ENCODE results near the gene CHI3L1. TPM values are rescaled to one million over a fixed set of nuclear protein-coding genes. Genes with fewer than 3 reads are reported as not detected.

The CHI3L1 gene
- total RNA-seq, 2 experiments from 2014 or later = not detected

- Histone ChIP-seq H3K4me2 (ENCODE audit: low read length) (no peak overlapping the region), H3K4me3 (ENCODE audit: low read depth, low read length, poor library complexity, severe bottlenecking) (no peak overlapping the region), H3K9me3 (ENCODE audit: low read length) (no peaks in the 10 kb centered on the region), H3K36me3 (ENCODE audit: insufficient read depth, low read length) (no peaks in the 10 kb centered on the region), H4K20me1 (ENCODE audit: insufficient read depth, low read length) (no peaks in the 10 kb centered on the region), H2AFZ (ENCODE audit: low read length) (no peak overlapping the region), H3K79me2 (ENCODE audit: insufficient read depth, low read depth, low read length) (no peaks in the 10 kb centered on the region), H3K27ac (ENCODE audit: low read depth, low read length, poor library complexity, severe bottlenecking) (no peak overlapping the region), H3K9me2 (ENCODE audit: insufficient read depth, low read length) (no peaks in the 10 kb centered on the region), H3K4me1 (ENCODE audit: insufficient read depth, low read length, poor library complexity, severe bottlenecking) (no peaks in the 10 kb centered on the region)
- intact Hi-C loops (cut with micrococcal nuclease; ENCODE audit: unreplicated experiment) = no loop called here
- POLR2A ChIA-PET = no interaction called here
- no peak for TF ChIP-seq CTCF (conservative IDR thresholded peaks at IDR 0.05; ENCODE audit: low read length)
- no peak for TF ChIP-seq EZH2phosphoT487 (IDR thresholded peaks at IDR 0.05; ENCODE audit: borderline replicate concordance, low read depth, low read length)
- CTCF ChIA-PET (ENCODE audit: unreplicated experiment) = no interaction called here
- DNase-seq (ENCODE audit: low spot score) = no peak
- no TSS peak for BruUV-seq (replicated peaks)
Observed at GRCh38 chr1:203153989-203154821, 32.3 kb downstream of the CHI3L1 start.

- intact Hi-C loops (cut with micrococcal nuclease; ENCODE audit: unreplicated experiment) = no loop called here
- no peaks in the 10 kb centered on the region for H4K20me1 ChIP-seq (ENCODE audit: insufficient read depth, low read length)
- TF ChIP-seq CTCF (conservative IDR thresholded peaks at IDR 0.05; ENCODE audit: low read length) = no peak
- no peak for TF ChIP-seq EZH2phosphoT487 (IDR thresholded peaks at IDR 0.05; ENCODE audit: borderline replicate concordance, low read depth, low read length)
- no peak for DNase-seq (ENCODE audit: low spot score)
- no peaks in the 10 kb centered on the region for H3K4me1 ChIP-seq (ENCODE audit: insufficient read depth, low read length, poor library complexity, severe bottlenecking)
- H3K4me2 ChIP-seq (ENCODE audit: low read length) = no peak overlapping the region
- no peak overlapping the region for H3K27ac ChIP-seq (ENCODE audit: low read depth, low read length, poor library complexity, severe bottlenecking)
- POLR2A ChIA-PET = interaction anchor here (0.6 kb wide), 1 partner anchor 1163 kb away, joined by 3 read pairs; no protein-coding TSS in a partner anchor
- CTCF ChIA-PET (ENCODE audit: unreplicated experiment) = no interaction called here
- no peaks in the 10 kb centered on the region for H3K79me2 ChIP-seq (ENCODE audit: insufficient read depth, low read depth, low read length)
- no peaks in the 10 kb centered on the region for H3K9me2 ChIP-seq (ENCODE audit: insufficient read depth, low read length)
- no peak overlapping the region for H2AFZ ChIP-seq (ENCODE audit: low read length)
- H3K36me3 ChIP-seq (ENCODE audit: insufficient read depth, low read length) = no peaks in the 10 kb centered on the region
- BruUV-seq (replicated peaks) = no TSS peak
- H3K4me3 ChIP-seq (ENCODE audit: low read depth, low read length, poor library complexity, severe bottlenecking) = no peak overlapping the region
- H3K9me3 ChIP-seq (ENCODE audit: low read length) = no peaks in the 10 kb centered on the region
Observed at GRCh38 chr1:203153051-203153988, 33.2 kb downstream of the CHI3L1 start.
